CD14-positive monocyte (primary cell): ENCODE results near the gene TOM1L2. TPM values are rescaled to one million over a fixed set of nuclear protein-coding genes. Genes with fewer than 3 reads are reported as not detected.

Source experiments
- DNase-seq, 3 donors: peaks; one replicate each; pipeline ENCODE4 v3.0.0-alpha.2; 2011 to 2022
- H2AFZ ChIP-seq: 2 replicates; pipeline ENCODE4 v1.6.0; 2012; ENCODE audit warnings: mild to moderate bottlenecking, low read depth, low read length, inconsistent platforms; ENCODE audit not compliant: insufficient read depth, poor library complexity, severe bottlenecking
- H3K27ac ChIP-seq, 2 donors: 1 replicate in 1 of 2; 2 replicates in 1 of 2; pipeline ENCODE4 v1.5.1; 2012 to 2013; ENCODE audit warnings: low read length in 2 of 2, control low read depth in 1 of 2, inconsistent platforms in 1 of 2, low read depth in 1 of 2, mild to moderate bottlenecking in 1 of 2
- H3K27me3 ChIP-seq, 2 donors: one replicate each; pipeline versions ENCODE4 v1.6.0 to v1.6.1; 2011 to 2013; ENCODE audit warnings: low read length in 2 of 2; ENCODE audit not compliant: control insufficient read depth in 2 of 2, insufficient read depth in 2 of 2
- H3K36me3 ChIP-seq, 2 donors: replicated peaks in 1 of 2; 1 replicate in 1 of 2; 2 replicates in 1 of 2; pipeline versions ENCODE4 v1.5.1 to v1.6.1; 2012 to 2013; ENCODE audit warnings: low read length in 2 of 2, control low read depth in 1 of 2, inconsistent platforms in 1 of 2, mild to moderate bottlenecking in 1 of 2; ENCODE audit not compliant: insufficient read depth in 2 of 2, control insufficient read depth in 1 of 2
- H3K4me1 ChIP-seq, 2 donors: 1 replicate in 1 of 2; 2 replicates in 1 of 2; pipeline versions ENCODE4 v1.5.1 to v1.6.1; 2012 to 2013; ENCODE audit warnings: low read length in 2 of 2, control low read depth in 1 of 2, inconsistent platforms in 1 of 2, mild to moderate bottlenecking in 1 of 2, moderate library complexity in 1 of 2; ENCODE audit not compliant: insufficient read depth in 2 of 2, control insufficient read depth in 1 of 2
- H3K4me2 ChIP-seq: replicated peaks from 2 replicates; pipeline ENCODE3; 2012; ENCODE audit warnings: low read length, moderate library complexity, mild to moderate bottlenecking; ENCODE audit not compliant: poor library complexity, severe bottlenecking; ENCODE audit errors: extremely low read depth
- H3K4me3 ChIP-seq, 3 experiments: fragments of 200-600 bp in 1 of 3; sonication (generic) in 1 of 3; replicated peaks in 1 of 3; 1 replicate in 2 of 3; 2 replicates in 1 of 3; pipeline ENCODE4 v1.5.1; 2011 to 2013; ENCODE audit warnings: low read length in 3 of 3, mild to moderate bottlenecking in 3 of 3, control low read depth in 2 of 3, low read depth in 2 of 3, inconsistent platforms in 1 of 3, moderate library complexity in 1 of 3
- H3K79me2 ChIP-seq: 2 replicates; pipeline ENCODE4 v1.6.0; 2012; ENCODE audit warnings: mild to moderate bottlenecking, control low read depth, inconsistent platforms, low read length, moderate library complexity; ENCODE audit not compliant: insufficient read depth
- H3K9ac ChIP-seq: 2 replicates; pipeline ENCODE4 v1.6.0; 2017; ENCODE audit warnings: low read length, mild to moderate bottlenecking; ENCODE audit not compliant: insufficient read depth, poor library complexity, severe bottlenecking
- H3K9me3 ChIP-seq, 2 donors: replicated peaks in 1 of 2; 1 replicate in 1 of 2; 2 replicates in 1 of 2; pipeline versions ENCODE4 v1.5.1 to v1.6.1; 2012 to 2013; ENCODE audit warnings: low read length in 2 of 2, control low read depth in 1 of 2; ENCODE audit not compliant: control insufficient read depth in 1 of 2, insufficient read depth in 1 of 2
- H4K20me1 ChIP-seq: 2 replicates; pipeline ENCODE4 v1.6.0; 2012; ENCODE audit warnings: mild to moderate bottlenecking, low read length, control low read depth, moderate library complexity; ENCODE audit not compliant: insufficient read depth
- H3K27ac Mint-ChIP-seq, 7 donors: one replicate each; pipeline ENCODE4 v1.8.0; 2020; ENCODE audit warnings: mild to moderate bottlenecking in 7 of 7, mixed read lengths in 7 of 7, moderate library complexity in 6 of 7, inconsistent platforms in 2 of 7
- H3K27me3 Mint-ChIP-seq, 3 donors: one replicate each; pipeline ENCODE4 v1.8.0; 2021 to 2022; ENCODE audit warnings: low read depth in 3 of 3, mild to moderate bottlenecking in 3 of 3, mixed read lengths in 3 of 3, moderate library complexity in 3 of 3, inconsistent platforms in 1 of 3
- H3K36me3 Mint-ChIP-seq, 2 donors: one replicate each; pipeline ENCODE4 v1.8.0; 2020; ENCODE audit warnings: mixed read lengths in 2 of 2, inconsistent platforms in 1 of 2, mild to moderate bottlenecking in 1 of 2
- H3K4me1 Mint-ChIP-seq: one replicate; pipeline ENCODE4 v1.8.0; 2020; ENCODE audit warnings: mild to moderate bottlenecking, mixed read lengths
- H3K4me3 Mint-ChIP-seq, 2 donors: one replicate each; pipeline ENCODE4 v1.8.0; 2020; ENCODE audit warnings: mild to moderate bottlenecking in 2 of 2, mixed read lengths in 2 of 2, moderate library complexity in 1 of 2
- H3K9me3 Mint-ChIP-seq, 7 donors: one replicate each; pipeline ENCODE4 v1.8.0; 2020 to 2022; ENCODE audit warnings: mixed read lengths in 7 of 7, mild to moderate bottlenecking in 6 of 7, moderate library complexity in 6 of 7, inconsistent platforms in 2 of 7
- WGBS: methylation state at CpG from one replicate; pipeline ENCODE4 v1.1.5; 2013; ENCODE audit warnings: missing lambda C conversion rate; ENCODE audit not compliant: insufficient coverage; 5-methylcytosine and 5-hydroxymethylcytosine counted together
- intact Hi-C, 2 donors: fragments of 100-400 bp; cut with micrococcal nuclease; formaldehyde crosslinking; loops; one replicate each; pipeline versions ENCODE4 v1.15.0 to v1.15.1; 2023
- polyA plus RNA-seq, 3 donors: library from polyadenylated mRNA; depleted of rRNA in 1 of 3; unstranded in 2 of 3; stranded (reverse) in 1 of 3; fragments of 300-500 nt in 2 of 3; fragments of >200 nt in 1 of 3; fragmentation: Illumina TruSeq in 2 of 3; gene quantifications; 1 replicate in 2 of 3; 2 replicates in 1 of 3; pipeline ENCODE4 v1.2.3, GENCODE V29; 2012 to 2021
- TF ChIP-seq, protein P1 (sequence below): fragments of 200-600 bp; IDR thresholded peaks from one replicate; pipeline ENCODE4 v1.8.0; 2022; ENCODE audit warnings: antibody characterized with exemption, mild to moderate bottlenecking

TOM1L2 gene
- polyA plus RNA-seq, 3 donors: 1.7 to 28.2 (median 2.8) TPM

DNA sequence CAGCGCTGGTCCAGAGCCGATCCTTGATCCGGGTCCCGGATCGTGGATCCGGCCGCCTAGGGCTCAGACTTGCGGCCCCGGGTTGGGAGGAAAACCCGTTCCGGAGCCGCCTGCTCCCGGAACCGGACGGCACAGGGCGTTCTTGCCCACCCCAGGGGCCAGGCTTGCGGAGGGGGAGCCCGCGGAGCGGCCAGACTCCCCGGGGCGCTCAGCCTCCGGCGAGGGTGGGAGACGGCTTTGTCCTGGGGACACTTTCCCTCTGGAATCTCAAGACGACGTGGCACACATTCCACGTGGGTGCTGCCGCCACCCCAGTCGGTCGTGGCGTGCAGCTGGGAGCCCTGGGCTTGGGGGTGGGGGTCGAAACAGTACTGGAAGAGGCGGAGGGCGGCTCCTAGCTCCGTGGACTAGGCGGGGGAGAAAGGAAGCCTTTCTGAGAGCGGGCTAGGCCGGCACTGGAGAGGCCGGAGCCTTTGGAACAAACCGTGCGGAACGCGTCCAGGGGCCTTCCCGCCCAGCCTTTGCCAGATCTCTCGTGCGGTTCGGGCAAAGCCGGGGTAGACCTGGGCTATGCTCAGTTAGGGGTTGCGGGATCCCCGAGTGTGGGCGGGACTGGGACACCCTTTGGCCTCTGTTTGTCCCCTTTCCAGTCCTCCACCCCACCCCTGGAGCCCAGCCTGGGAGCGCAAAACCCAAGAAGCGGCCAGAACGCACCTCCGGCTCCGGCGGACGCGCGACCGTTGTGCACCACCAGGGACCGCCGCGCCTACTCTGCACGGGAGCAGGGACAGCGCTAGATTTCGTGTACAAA, 161.9 kb downstream of the TOM1L2 start:
- WGBS: 95% methylated on average over 49 of the region's 68 CpGs
- Histone ChIP-seq H3K9me3 (no peaks in the 10 kb centered on the region), H4K20me1 (peaks cover 13% of the 10 kb centered on the region), H3K36me3 (peaks cover 41 to 65% of the 10 kb centered on the region in 2 donors), H2AFZ (no peak overlapping the region), H3K27ac (no peak overlapping the region), H3K27me3 (no peaks in the 10 kb centered on the region), H3K4me3 (no peak overlapping the region), H3K4me2 (no peak overlapping the region), H3K4me1 (no peaks in the 10 kb centered on the region), H3K79me2 (no peaks in the 10 kb centered on the region), H3K9ac (no peak overlapping the region)
- TF ChIP-seq, protein P1, sequence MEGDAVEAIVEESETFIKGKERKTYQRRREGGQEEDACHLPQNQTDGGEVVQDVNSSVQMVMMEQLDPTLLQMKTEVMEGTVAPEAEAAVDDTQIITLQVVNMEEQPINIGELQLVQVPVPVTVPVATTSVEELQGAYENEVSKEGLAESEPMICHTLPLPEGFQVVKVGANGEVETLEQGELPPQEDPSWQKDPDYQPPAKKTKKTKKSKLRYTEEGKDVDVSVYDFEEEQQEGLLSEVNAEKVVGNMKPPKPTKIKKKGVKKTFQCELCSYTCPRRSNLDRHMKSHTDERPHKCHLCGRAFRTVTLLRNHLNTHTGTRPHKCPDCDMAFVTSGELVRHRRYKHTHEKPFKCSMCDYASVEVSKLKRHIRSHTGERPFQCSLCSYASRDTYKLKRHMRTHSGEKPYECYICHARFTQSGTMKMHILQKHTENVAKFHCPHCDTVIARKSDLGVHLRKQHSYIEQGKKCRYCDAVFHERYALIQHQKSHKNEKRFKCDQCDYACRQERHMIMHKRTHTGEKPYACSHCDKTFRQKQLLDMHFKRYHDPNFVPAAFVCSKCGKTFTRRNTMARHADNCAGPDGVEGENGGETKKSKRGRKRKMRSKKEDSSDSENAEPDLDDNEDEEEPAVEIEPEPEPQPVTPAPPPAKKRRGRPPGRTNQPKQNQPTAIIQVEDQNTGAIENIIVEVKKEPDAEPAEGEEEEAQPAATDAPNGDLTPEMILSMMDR: no peak
- no peak overlapping the region for H3K27ac Mint-ChIP-seq
- intact Hi-C loops: loop anchor here (5.0 to 10.0 kb wide), 2 partner anchors 215 to 227 kb away; partner anchors contain the start of genes ATPAF2 (in 1 of the 2) and GID4 (in 1 of the 2)
- no peaks in the 10 kb centered on the region for H3K4me1 Mint-ChIP-seq
- no peak overlapping the region for H3K4me3 Mint-ChIP-seq
- DNase-seq: no peak
- H3K27me3 Mint-ChIP-seq: peaks cover 0 to 3% (median 0%) of the 10 kb centered on the region in 3 donors
- H3K36me3 Mint-ChIP-seq: peaks cover 40 to 57% of the 10 kb centered on the region in 2 donors
- no peaks in the 10 kb centered on the region for H3K9me3 Mint-ChIP-seq

DNA sequence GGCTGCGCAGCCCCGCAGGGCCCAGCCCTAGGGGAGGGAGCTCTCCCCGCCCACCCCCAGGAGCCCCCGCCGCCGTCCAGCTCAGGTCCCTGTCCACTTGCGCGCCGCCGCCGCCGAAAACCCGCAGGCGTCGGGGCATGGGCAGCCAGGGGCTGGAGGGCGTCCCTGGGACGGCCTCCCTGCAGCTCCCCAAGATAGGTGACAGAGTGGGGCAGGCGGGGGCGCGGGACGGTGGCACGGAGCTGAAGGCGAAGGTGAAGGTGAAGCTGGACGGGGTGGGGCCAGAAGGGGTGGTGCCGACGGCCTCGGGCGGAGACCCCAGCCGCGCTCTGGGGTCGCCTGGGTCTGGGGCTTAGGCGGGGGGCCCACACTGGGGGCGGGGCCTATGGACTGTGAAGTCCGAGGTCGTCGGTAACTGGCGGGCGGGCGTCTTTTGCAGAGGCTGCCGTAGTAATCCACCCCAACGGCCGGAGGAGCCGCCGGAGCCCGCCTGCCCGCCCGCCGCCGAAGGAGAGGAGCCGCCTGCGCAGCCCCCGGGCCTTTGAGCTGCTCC, 162.6 kb downstream of the TOM1L2 start:
- no peak overlapping the region for H3K4me3 ChIP-seq
- no peaks in the 10 kb centered on the region for H3K27me3 ChIP-seq
- intact Hi-C loops: loop anchor here (5.0 to 10.0 kb wide), 2 partner anchors 215 to 228 kb away; partner anchors contain the start of genes ATPAF2 (in 1 of the 2) and GID4 (in 1 of the 2)
- H2AFZ ChIP-seq: no peak overlapping the region
- H3K4me1 ChIP-seq: no peaks in the 10 kb centered on the region
- Mint-ChIP-seq H3K9me3 (no peaks in the 10 kb centered on the region), H3K4me1 (no peaks in the 10 kb centered on the region), H3K4me3 (no peak overlapping the region), H3K36me3 (peaks cover 37 to 50% of the 10 kb centered on the region in 2 donors), H3K27me3 (peaks cover 0 to 2% (median 0%) of the 10 kb centered on the region in 3 donors), H3K27ac (no peak overlapping the region)
- no peak for DNase-seq
- peaks cover 36 to 61% of the 10 kb centered on the region in 2 donors for H3K36me3 ChIP-seq
- H3K9ac ChIP-seq: no peak overlapping the region
- H3K79me2 ChIP-seq: no peaks in the 10 kb centered on the region
- peaks cover 11% of the 10 kb centered on the region for H4K20me1 ChIP-seq
- WGBS: 96% methylated on average over 37 of the region's 52 CpGs
- H3K4me2 ChIP-seq: no peak overlapping the region
- H3K27ac ChIP-seq: no peak overlapping the region
- no peaks in the 10 kb centered on the region for H3K9me3 ChIP-seq
- TF ChIP-seq, protein P1: no peak
